Ovary (tissue), 3 donors: Measurements from ENCODE around the gene STK38L.

Source experiments
- CTCF ChIP-seq, 3 donors: fragments of 450-650 bp in 2 of 3; fragments of 200-600 bp in 1 of 3; IDR thresholded peaks; one replicate each; pipeline versions ENCODE4 v1.5.1 to v1.8.0; 2016 to 2022; ENCODE audit warnings: antibody characterized with exemption in 3 of 3, mild to moderate bottlenecking in 1 of 3
- EP300 ChIP-seq: sonication (generic); formaldehyde crosslinking; IDR thresholded peaks from one replicate; pipeline ENCODE4 v1.6.1; 2017; ENCODE audit warnings: antibody characterized with exemption
- POLR2A ChIP-seq: fragments of 450-650 bp; IDR thresholded peaks from one replicate; pipeline ENCODE4 v1.6.1; 2017; ENCODE audit warnings: antibody characterized with exemption, mild to moderate bottlenecking, moderate library complexity
- donor health status: DM: no; HTN: no; CAD: no.

- no peak for TF ChIP-seq POLR2A
- TF ChIP-seq CTCF (IDR thresholded peaks at IDR 0.05), result no peak
- TF ChIP-seq EP300, result no peak
Observed at GRCh38 chr12:27304856-27305255, 60.8 kb downstream of the STK38L start.
